ENCODE data around the gene UBE2V1.

DNA sequence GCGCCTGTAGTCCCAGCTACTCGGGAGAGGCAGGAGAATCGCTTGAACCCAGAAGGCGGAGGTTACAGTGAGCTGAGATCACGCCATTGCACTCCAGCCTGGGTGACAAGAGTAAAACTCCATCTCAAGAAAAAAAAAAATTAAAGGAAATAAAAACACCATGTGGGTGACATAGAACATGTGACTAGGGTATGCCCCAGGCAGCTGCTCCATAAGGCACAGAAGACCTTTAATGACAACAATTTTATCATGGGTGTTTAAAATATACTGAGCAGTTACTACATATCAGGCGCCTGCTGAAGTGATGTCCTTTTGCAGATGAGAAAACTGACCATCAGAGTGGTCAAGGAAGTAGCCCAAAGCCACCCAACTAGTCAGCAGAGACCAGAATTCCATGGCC is 32.6 kb upstream of the UBE2V1 start:
- TF ChIP-seq POLR2A (IDR thresholded peaks at IDR 0.05; ENCODE audit: low read depth, low read length) (no peak), POLR2AphosphoS5 (IDR thresholded peaks at IDR 0.05; ENCODE audit: low read depth, low read length) (no peak), TAF1 (IDR thresholded peaks at IDR 0.05; ENCODE audit: low read depth, low read length) (no peak), SPI1 (IDR thresholded peaks at IDR 0.05; ENCODE audit: low read depth, low read length) (no peak), PAX5 (IDR thresholded peaks at IDR 0.05; ENCODE audit: insufficient read depth, low read length, severe bottlenecking) (no peak)

Measured in GM12891 (cell line).